Mucosa of gallbladder (tissue), 1 donor: ENCODE measurements around the gene CH25H. TPM values are rescaled to one million over a fixed set of nuclear protein-coding genes. Genes with fewer than 3 reads are reported as not detected.
A peak's percentile ranks its signal among the peaks of the same experiment; 100 is the strongest.
"Not testable (repeated sequence)": the region's sequence is repeated elsewhere in the genome, so short reads cannot be mapped to it uniquely, and the experiment has no call there.

ENCODE experiments used
- DNase-seq: peaks from one replicate; pipeline ENCODE4 v3.0.0-alpha.2; 2020; ENCODE audit warnings: low spot score
- total RNA-seq: library from RNA; stranded (reverse); gene quantifications from one replicate; pipeline ENCODE4 v1.2.1, GENCODE V29; 2021
- donor health status: DM: no; HTN: no; CAD: no.

CH25H gene
- total RNA-seq, 1 donor from 2014 or later, result 4.0 TPM

GRCh38 chr10:89201345-89202032 is 5.6 kb downstream of the CH25H start:
- no peak for DNase-seq

DNA sequence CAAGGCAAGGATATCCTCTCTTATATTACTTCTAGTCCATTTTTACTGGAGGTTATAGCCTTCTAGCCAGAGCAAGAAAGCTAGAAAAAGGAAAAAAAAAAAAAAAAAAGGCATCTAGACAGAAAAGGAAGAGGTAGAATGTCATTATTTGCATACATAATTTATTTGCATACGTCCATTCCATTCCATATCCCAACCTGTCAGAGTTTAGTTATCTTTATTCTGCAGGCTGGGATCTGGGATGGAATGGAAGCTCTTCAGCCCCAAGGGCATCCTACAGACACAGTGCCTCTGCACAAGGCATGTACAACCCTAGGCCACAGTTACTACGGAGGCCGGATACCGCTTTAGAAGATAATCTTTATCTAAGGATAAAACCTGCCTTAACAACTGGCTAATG is 9.6 kb downstream of the CH25H start:
- DNase-seq, result no peak

DNA sequence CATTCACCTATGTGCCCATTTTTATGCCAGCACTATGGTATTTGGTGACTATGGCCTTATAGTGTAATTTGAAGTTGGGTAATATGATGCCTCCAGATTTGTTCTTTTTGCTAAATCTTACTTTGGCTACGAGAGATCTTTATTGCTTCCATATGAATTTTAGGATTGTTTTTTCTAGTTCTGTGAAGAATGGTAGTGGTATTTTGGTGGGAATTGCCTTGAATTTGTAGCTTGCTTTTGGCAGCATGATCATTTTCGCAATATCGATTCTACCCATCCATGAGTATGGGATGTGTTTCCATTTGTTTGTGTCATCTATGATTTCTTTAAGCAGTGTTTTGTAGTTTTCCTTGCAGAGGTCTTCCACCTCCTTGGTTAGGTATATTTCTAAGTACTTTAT is 15.8 kb downstream of the CH25H start:
- DNase-seq, result not testable (repeated sequence)

- no peak for DNase-seq
Measured at GRCh38 chr10:89189211-89189734, 17.8 kb downstream of the CH25H start.

- no peak for DNase-seq
Measured at GRCh38 chr10:89185658-89186057, 21.5 kb downstream of the CH25H start.

DNA sequence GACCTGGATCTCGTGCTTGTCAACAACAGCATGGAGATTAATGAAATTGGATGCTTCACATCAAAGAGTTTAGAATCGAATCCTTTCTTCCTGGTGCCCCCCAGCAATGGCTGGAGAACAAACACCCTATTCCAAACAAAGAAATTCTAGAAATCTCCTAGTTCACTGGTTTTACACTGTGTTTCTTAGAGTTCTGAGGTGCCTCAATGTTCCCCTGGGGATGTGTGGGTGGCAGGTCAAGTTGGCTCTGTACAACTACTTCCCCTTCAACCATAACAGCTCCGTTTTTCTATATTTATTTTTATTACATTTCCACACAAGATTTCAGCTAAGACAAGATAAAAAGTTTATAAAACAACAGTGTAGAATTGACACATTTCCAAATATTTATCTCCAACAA is 22.5 kb downstream of the CH25H start:
- no peak for DNase-seq

GRCh38 chr10:89183571-89183970 is 23.5 kb downstream of the CH25H start:
- DNase-seq, result no peak

- no peak for DNase-seq
Measured at GRCh38 chr10:89182894-89183293, 24.2 kb downstream of the CH25H start.

GRCh38 chr10:89175816-89176215 is 31.3 kb downstream of the CH25H start:
- DNase-seq, result no peak

- DNase-seq, result no peak
Measured at GRCh38 chr10:89173075-89173474, 34.0 kb downstream of the CH25H start.

DNA sequence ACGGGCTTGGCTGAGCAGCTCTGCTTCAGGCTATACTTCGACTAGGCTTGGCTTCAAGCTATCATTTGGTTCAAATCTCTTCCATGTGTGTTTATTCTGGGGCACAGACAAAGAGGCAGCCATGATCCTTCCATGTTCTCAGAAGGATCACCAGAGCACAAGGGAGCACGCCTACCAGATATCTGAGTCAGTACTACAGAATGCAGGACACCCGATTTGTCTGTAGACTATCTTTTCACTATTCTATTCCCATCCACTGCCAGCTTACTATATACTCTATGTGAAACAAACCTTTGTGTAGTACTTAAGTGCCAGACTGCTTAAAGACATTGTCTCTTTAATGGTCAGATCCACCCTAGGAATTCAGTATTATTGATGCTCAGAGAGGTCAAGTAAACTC is 35.1 kb downstream of the CH25H start:
- no peak for DNase-seq

GRCh38 chr10:89171263-89171872 is 35.7 kb downstream of the CH25H start:
- no peak for DNase-seq

- DNase-seq, result not testable (repeated sequence)
Measured at GRCh38 chr10:89168354-89168900, 38.7 kb downstream of the CH25H start.

DNA sequence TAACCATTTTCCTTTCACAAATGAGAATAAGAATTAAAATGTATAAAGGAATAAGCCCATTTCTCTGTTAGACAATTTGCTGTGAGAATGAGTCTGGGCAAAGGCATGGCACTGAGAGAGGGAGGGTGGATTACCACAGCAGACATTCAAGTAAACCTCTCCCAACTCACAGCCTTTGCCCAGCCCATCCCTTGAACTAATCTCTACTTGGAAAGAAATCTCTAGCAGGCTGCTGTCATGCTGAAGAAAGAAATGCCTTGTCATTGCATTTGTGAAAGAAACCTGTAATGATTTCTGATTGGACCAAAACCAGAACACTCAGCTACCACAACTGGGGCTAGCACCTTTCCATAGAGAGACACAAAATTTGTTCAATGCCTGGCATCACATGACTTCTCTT is 39.2 kb downstream of the CH25H start:
- DNase-seq, result no peak

DNA sequence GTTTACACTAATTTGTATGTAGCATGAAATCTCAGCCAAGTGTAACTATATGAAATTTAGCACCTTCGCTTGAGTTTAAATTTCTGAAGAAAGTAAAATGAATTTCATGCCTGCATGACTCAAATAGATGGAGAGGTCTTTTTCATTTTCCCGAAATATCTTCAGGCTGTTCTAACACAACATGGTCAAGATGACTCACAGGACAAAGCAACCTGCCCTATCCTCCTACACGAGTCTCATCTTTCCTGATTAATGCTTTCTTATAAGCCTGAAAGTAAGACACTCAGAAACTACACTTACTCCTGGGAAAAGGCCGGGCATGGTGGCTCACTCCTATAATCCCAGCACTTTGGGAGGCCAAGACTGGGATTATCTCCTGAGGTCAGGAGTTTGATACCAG is 41.2 kb downstream of the CH25H start:
- DNase-seq, result no peak

GRCh38 chr10:89164920-89165319 is 42.2 kb downstream of the CH25H start:
- DNase-seq, result no peak

- no peak for DNase-seq
Measured at GRCh38 chr10:89164080-89164479, 43.0 kb downstream of the CH25H start.

GRCh38 chr10:89163265-89163995 is 43.7 kb downstream of the CH25H start:
- DNase-seq, result peak; percentile 30

DNA sequence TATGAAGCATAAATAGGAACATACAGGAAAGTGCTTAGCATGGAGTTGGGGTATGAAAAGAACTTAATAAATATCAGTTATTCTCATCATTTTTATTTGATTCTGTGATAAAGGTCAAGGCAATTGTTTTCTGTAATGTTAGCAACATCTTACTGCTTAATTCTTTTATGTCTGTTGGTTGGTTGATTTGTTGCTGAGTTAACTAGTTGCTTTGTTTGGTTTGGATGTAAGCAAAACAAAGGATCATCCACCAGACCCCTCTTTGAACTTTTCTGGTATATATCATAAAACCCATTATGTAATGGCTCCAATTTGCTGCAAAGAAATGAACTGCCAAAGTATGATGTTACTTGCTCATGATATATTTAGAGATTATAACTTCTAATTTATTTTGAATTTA is 44.5 kb downstream of the CH25H start:
- DNase-seq, result no peak

DNA sequence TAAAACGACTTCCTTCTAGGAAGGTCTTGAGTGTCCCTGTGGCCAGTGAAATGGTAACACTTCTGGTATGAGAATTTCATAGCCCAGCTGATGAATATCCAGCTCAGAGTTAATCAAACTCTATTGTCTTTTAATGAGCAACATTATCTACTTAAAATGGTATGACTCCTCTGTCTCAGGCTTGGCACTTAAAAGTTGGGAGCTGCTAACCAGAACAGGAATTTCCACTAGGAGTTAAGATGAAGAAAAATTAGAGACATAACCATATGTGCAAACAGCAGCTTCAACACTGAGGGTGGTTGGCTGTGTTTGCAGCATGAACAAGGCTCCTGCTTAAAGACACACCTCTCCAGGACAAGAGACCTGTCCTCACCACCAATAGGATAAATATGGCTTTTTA is 46.8 kb downstream of the CH25H start:
- DNase-seq, result no peak

GRCh38 chr10:89159761-89160160 is 47.4 kb downstream of the CH25H start:
- no peak for DNase-seq

GRCh38 chr10:89159316-89159715 is 47.8 kb downstream of the CH25H start:
- no peak for DNase-seq

- no peak for DNase-seq
Measured at GRCh38 chr10:89158446-89158845, 48.7 kb downstream of the CH25H start.
